BJ (cell line): Measurements from ENCODE around the gene DLAT. TPM values are rescaled to one million over a fixed set of nuclear protein-coding genes. Genes with fewer than 3 reads are reported as not detected.

Experiments
- CTCF ChIA-PET: fragments of 350-600 bp; formaldehyde crosslinking; extraction: SDS; loops from one replicate; lab custom pipeline; 2021; ENCODE audit warnings: antibody characterized with exemption, inconsistent platforms; lab: Yijun Ruan, JAX
- POLR2A ChIA-PET: fragments of 300-600 bp; sonication (Branson Sonifier 250); formaldehyde crosslinking; extraction: SDS; loops from one replicate; lab custom pipeline; 2021; ENCODE audit warnings: antibody characterized with exemption; lab: Charles Lee
- DNase-seq: peaks from one replicate; pipeline ENCODE4 v3.0.0-alpha.2; 2011; ENCODE audit warnings: low read depth
- H3K27me3 ChIP-seq: 2 replicates; pipeline ENCODE4 v1.6.0; 2011; ENCODE audit warnings: low read length; ENCODE audit not compliant: control insufficient read depth, insufficient read depth
- H3K36me3 ChIP-seq: 2 replicates; pipeline ENCODE4 v1.5.1; 2011; ENCODE audit warnings: low read length; ENCODE audit not compliant: control insufficient read depth, insufficient read depth
- H3K4me3 ChIP-seq: 2 replicates; pipeline ENCODE4 v1.5.1; 2011; ENCODE audit warnings: low read depth, mild to moderate bottlenecking, control low read depth, low read length
- CTCF ChIP-seq: IDR thresholded peaks from 2 replicates; pipeline ENCODE4 v1.5.1; 2011; ENCODE audit warnings: low read depth, mild to moderate bottlenecking, control low read depth, inconsistent platforms, low read length, moderate library complexity; ENCODE audit not compliant: insufficient read depth
- polyA plus RNA-seq: library from polyadenylated mRNA; depleted of rRNA; stranded (reverse); fragments of >200 nt; gene quantifications from 2 replicates; pipeline ENCODE4 v1.2.3, GENCODE V29; 2011

DLAT gene
- polyA plus RNA-seq, 1 experiment: 19.8 TPM

GRCh38 chr11:111982541-111983186 is 42.5 kb upstream of the DLAT start:
- ChIA-PET POLR2A (no interaction called here), CTCF (interaction anchor here (0.6 to 6.7 kb wide), 21 partner anchors 8 to 215 kb away, joined by 3 to 65 read pairs (median 4); partner anchors contain the start of genes ALG9, CFAP68 and DIXDC1)
- Histone ChIP-seq H3K4me3 (no peak overlapping the region), H3K36me3 (peaks cover 7% of the 10 kb centered on the region), H3K27me3 (no peaks in the 10 kb centered on the region)
- DNase-seq: no peak
- no peak for TF ChIP-seq CTCF

GRCh38 chr11:111983187-111983986 is 41.8 kb upstream of the DLAT start:
- no peak for TF ChIP-seq CTCF
- CTCF ChIA-PET: interaction anchor here (1.0 to 6.7 kb wide), 10 partner anchors 19 to 140 kb away, joined by 3 to 65 read pairs (median 4); partner anchors contain the start of gene DIXDC1
- Histone ChIP-seq H3K27me3 (no peaks in the 10 kb centered on the region), H3K36me3 (peaks cover 7% of the 10 kb centered on the region), H3K4me3 (no peak overlapping the region)
- no peak for DNase-seq
- POLR2A ChIA-PET: no interaction called here

- no peak overlapping the region for H3K4me3 ChIP-seq
- POLR2A ChIA-PET: no interaction called here
- TF ChIP-seq CTCF: no peak
- H3K27me3 ChIP-seq: no peaks in the 10 kb centered on the region
- CTCF ChIA-PET: interaction anchor here (1.0 to 1.4 kb wide), 2 partner anchors 55 to 108 kb away, joined by 3 to 6 read pairs; no protein-coding TSS in a partner anchor
- peaks cover 4% of the 10 kb centered on the region; the same call in 1 of the 2 replicates for H3K36me3 ChIP-seq
- DNase-seq: no peak
Observed at GRCh38 chr11:111986589-111986988, 38.6 kb upstream of the DLAT start.

- CTCF ChIA-PET: interaction anchor here (0.8 to 3.1 kb wide), 5 partner anchors 8 to 63 kb away, joined by 3 to 13 read pairs (median 3); no protein-coding TSS in a partner anchor
- POLR2A ChIA-PET: interaction anchor here (0.6 kb wide), 1 partner anchor 118 kb away, joined by 12 read pairs; no protein-coding TSS in a partner anchor
- no peak for DNase-seq
- H3K27me3 ChIP-seq: no peaks in the 10 kb centered on the region
- TF ChIP-seq CTCF: no peak
- peaks cover 12% of the 10 kb centered on the region for H3K36me3 ChIP-seq
- no peak overlapping the region for H3K4me3 ChIP-seq
Observed at GRCh38 chr11:111990381-111990780, 34.8 kb upstream of the DLAT start.

- POLR2A ChIA-PET: no interaction called here
- no peak overlapping the region for H3K4me3 ChIP-seq
- H3K36me3 ChIP-seq: peaks cover 12% of the 10 kb centered on the region
- no peaks in the 10 kb centered on the region for H3K27me3 ChIP-seq
- DNase-seq: no peak
- no peak for TF ChIP-seq CTCF
- CTCF ChIA-PET: interaction anchor here (1.4 to 1.5 kb wide), 2 partner anchors 10 to 57 kb away, joined by 4 to 7 read pairs; no protein-coding TSS in a partner anchor
Observed at GRCh38 chr11:111992206-111992855, 32.9 kb upstream of the DLAT start.
